Measurements from ENCODE around the gene C16orf54. TPM values are rescaled to one million over a fixed set of nuclear protein-coding genes. Genes with fewer than 3 reads are reported as not detected.
"Not testable (repeated sequence)": the region's sequence is repeated elsewhere in the genome, so short reads cannot be mapped to it uniquely, and the experiment has no call there.

The C16orf54 gene, protein sequence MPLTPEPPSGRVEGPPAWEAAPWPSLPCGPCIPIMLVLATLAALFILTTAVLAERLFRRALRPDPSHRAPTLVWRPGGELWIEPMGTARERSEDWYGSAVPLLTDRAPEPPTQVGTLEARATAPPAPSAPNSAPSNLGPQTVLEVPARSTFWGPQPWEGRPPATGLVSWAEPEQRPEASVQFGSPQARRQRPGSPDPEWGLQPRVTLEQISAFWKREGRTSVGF
- total RNA-seq, result 1 to 10 TPM in 2 of 4 donors, under 1 TPM in 2; 0.82 to 2.5 (median 1.0) TPM
- polyA plus RNA-seq, result 10 to 100 TPM in 1 of 3 donors, under 1 TPM in 1, not detected in 1; 0.46 to 10.1 TPM

DNA sequence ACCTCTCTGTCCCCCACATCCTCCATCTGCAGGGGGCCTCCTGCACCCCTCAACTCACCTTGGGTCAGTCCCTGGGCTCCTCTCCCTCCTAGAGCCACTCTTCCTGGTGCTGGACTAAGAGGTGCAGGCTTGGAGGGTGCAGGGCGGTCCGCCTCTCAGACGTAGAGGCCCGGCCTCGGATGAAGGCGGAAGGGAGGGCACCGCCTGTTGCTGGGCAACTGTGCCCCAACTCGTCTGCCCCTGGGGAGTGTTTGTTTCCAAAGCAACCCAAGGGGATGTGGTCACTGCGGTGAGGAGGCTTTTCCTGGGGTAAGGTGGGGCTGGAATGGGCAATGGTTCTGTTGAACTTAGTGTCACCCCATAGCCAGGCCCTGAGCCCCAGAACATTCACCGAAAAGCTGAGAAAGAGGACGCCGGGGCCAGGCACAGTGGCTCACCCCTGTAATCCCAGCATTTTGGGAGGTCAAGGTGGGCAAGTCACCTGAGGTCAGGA lies at the start of gene C16orf54:
Gene C16orf54, minus strand, starts transcription at position 138 of the 493 bp plus-strand sequence. CDS start 1,039 bp downstream, outside the sequence.
- Histone ChIP-seq H3K27ac (peak within 1 kb of the TSS in 1 of 4 donors; percentile 14), H3K9me3 (no peaks in the 10 kb centered on the region), H3K36me3 (no peaks in the 10 kb centered on the region), H3K4me1 (no peaks in the 10 kb centered on the region), H3K27me3 (peaks cover 0 to 5% (median 0%) of the 10 kb centered on the region in 3 donors), H3K4me3 (peak within 1 kb of the TSS in 2 of 4 donors; percentile 28 to 40)
- intact Hi-C loops (cut with DNase I), result no loop called here
- TF ChIP-seq, protein P1, sequence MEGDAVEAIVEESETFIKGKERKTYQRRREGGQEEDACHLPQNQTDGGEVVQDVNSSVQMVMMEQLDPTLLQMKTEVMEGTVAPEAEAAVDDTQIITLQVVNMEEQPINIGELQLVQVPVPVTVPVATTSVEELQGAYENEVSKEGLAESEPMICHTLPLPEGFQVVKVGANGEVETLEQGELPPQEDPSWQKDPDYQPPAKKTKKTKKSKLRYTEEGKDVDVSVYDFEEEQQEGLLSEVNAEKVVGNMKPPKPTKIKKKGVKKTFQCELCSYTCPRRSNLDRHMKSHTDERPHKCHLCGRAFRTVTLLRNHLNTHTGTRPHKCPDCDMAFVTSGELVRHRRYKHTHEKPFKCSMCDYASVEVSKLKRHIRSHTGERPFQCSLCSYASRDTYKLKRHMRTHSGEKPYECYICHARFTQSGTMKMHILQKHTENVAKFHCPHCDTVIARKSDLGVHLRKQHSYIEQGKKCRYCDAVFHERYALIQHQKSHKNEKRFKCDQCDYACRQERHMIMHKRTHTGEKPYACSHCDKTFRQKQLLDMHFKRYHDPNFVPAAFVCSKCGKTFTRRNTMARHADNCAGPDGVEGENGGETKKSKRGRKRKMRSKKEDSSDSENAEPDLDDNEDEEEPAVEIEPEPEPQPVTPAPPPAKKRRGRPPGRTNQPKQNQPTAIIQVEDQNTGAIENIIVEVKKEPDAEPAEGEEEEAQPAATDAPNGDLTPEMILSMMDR (IDR thresholded peaks at IDR 0.05), result no peak
- TF ChIP-seq POLR2A (IDR thresholded peaks at IDR 0.05) (no peak), EP300 (IDR thresholded peaks at IDR 0.05) (no peak), POLR2AphosphoS5 (IDR thresholded peaks at IDR 0.05) (no peak)
- WGBS, 2 donors, result 50 to 88% methylated on average over 12 of the region's 12 CpGs
- DNase-seq, result peak; percentile 76

DNA sequence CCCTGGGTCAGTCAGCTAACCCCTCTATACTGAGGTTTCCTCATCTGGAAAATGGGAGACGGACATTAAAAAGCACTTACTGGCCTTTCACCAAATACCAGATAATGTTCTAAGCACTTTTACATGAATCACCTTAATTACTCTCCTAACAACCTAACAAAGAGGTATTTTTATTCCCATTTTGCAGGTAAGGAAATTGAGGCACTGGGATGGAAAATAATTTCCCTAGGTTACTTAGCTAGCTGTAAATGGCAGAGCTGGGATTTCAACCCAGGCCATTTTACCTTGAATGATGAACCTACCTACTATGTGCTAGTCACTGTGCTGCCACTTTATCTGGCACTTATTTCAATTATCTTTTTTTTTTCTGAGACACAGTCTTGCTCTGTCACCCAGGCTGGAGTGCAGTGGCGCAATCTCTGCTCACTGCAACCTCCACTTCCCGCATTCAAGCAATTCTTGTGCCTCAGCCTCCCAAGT lies 48.5 kb upstream of the C16orf54 start:
- H3K27ac ChIP-seq, result no peak overlapping the region
- H3K27me3 ChIP-seq, result no peaks in the 10 kb centered on the region
- intact Hi-C loops (cut with DNase I), result no loop called here
- H3K36me3 ChIP-seq, result peaks cover 0 to 28% (median 5%) of the 10 kb centered on the region in 4 donors
- WGBS, 2 donors, result 96 to 97% methylated on average over 3 of the region's 3 CpGs
- no peaks in the 10 kb centered on the region for H3K9me3 ChIP-seq
- H3K4me3 ChIP-seq, result no peak overlapping the region
- peaks cover 0 to 21% (median 16%) of the 10 kb centered on the region in 4 donors for H3K4me1 ChIP-seq
- DNase-seq, result no peak
- no peak for TF ChIP-seq POLR2AphosphoS5 (IDR thresholded peaks at IDR 0.05)
- TF ChIP-seq, protein P1 (IDR thresholded peaks at IDR 0.05), result no peak
- TF ChIP-seq POLR2A (IDR thresholded peaks at IDR 0.05), result no peak
- no peak for TF ChIP-seq EP300 (IDR thresholded peaks at IDR 0.05)

DNA sequence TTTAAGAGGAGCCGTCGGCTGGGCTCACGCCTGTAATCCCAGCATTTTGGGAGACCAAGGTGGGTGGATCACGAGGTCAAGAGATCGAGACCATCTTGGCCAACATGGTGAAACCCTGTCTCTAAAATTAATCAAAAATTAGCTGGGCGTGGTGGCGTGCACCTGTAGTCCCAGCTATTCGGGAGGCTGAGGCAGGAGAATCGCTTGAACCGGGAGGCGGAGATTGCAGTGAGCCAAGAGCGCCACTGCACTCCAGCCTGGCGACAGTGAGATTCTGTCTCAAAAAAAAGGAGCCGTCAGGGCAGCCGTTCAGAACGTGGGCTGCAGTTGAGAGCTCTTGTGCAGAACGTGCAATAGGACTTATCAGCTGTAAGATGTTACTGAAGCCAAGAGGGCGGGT lies 47.4 kb upstream of the C16orf54 start:
- H3K27me3 ChIP-seq; H3K4me3 ChIP-seq; H3K27ac ChIP-seq; DNase-seq; intact Hi-C loops (cut with DNase I); H3K9me3 ChIP-seq: not testable (repeated sequence)
- Histone ChIP-seq H3K36me3 (peaks cover 0 to 17% (median 0%) of the 10 kb centered on the region in 4 donors), H3K4me1 (peaks cover 0 to 21% (median 16%) of the 10 kb centered on the region in 4 donors)
- WGBS, 2 donors, result 93 to 95% methylated on average over 18 of the region's 18 CpGs

DNA sequence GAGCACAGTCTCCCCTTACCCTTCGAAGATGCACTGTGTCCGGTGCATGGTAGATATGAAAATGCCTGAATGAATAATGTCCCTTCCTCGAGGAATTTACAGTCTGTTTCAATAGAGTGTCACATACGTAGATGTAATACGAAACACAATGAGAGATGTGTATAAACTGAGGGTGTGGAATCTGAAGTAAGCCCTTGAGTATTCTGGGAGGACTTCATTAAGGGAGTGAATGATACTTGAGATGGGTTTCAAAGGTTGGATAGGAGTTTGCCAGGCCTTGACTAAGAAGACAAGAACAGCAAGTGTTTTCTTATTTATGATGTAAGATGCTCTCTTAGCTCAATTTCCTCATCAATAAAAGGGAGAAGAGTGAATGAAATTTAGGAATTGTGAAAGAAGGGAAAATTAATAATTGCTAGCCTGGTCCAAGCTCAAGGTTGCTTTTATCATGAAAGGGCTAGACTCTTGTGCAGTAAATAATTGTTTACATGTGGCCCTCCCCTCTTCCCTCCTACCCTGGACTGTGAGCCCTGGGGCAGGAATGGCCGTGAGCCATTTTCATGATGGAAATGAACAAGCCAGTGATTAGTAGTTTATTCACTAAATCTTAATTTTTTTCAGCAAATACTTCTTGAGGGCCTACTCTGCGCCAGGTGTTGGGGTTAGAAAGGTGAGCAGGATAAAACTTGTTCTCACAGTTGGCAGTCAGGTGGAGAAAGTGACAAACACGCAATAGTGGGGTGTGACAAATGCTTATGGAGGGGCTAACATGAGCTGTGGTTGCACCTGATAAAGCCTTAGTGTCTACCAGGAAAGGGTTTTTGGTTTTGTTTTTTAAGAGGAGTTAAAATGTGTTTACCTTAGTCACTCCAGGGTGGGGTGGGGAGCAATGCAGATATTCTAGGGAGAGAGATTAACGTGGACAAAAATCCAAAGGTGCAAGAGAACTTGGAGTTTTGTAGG lies 46.3 kb upstream of the C16orf54 start:
- Histone ChIP-seq H3K27ac (no peak overlapping the region), H3K9me3 (no peaks in the 10 kb centered on the region), H3K4me3 (no peak overlapping the region), H3K27me3 (no peaks in the 10 kb centered on the region), H3K36me3 (peaks cover 0 to 6% (median 0%) of the 10 kb centered on the region in 4 donors), H3K4me1 (peaks cover 0 to 21% (median 16%) of the 10 kb centered on the region in 4 donors)
- DNase-seq, result no peak
- TF ChIP-seq POLR2A (IDR thresholded peaks at IDR 0.05) (no peak), POLR2AphosphoS5 (IDR thresholded peaks at IDR 0.05) (no peak), EP300 (IDR thresholded peaks at IDR 0.05) (no peak)
- WGBS, 2 donors, result 60 to 66% methylated on average over 9 of the region's 9 CpGs
- intact Hi-C loops (cut with DNase I), result no loop called here

DNA sequence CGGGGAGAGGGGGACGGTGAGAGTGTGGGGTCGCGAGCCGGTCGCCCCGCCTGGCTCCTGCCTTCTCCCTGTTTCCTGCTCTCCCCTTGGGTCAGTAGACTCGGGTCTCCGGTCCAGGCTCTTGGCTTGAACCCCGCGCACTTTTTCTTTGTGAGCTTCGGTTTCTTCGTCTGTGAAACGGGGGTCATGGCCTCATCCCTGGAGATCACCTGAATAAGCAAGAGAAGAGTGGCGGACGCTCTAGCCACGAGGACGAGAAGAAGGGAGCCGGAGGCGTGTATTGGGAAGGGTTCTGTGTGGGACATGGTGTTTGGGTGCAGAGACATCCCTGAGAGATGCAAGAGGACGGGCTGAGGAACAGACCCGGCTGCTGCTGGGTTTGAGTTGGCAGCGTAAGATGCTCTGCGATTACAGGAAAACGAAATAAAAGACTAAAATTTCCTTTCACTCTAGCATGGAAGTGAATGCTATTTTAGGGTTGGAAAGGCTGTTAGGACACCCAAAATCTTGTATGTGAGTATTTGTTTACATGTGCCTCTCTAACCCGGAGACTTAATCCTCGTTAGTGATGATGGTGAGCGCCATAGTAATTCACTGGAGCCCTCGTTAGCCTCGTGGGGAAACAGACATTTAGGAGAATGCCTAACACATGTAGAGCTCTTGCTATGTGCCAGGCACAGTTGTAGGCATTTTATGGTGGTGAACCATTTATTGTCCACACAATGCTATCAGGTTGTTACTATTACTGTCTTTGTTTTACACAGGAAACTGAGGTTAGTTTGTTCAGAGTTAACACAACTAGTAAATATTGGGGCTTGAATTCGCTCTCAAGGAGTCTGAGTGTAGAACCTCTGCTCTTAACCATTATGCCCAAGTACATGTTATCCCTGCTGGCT lies 45.4 kb upstream of the C16orf54 start:
- DNase-seq, result no peak
- H3K36me3 ChIP-seq, result no peaks in the 10 kb centered on the region
- TF ChIP-seq EP300 (IDR thresholded peaks at IDR 0.05) (no peak), POLR2AphosphoS5 (IDR thresholded peaks at IDR 0.05) (no peak), POLR2A (IDR thresholded peaks at IDR 0.05) (no peak)
- TF ChIP-seq, protein P1 (IDR thresholded peaks at IDR 0.05), result no peak
- H3K27ac ChIP-seq, result peak overlapping the region; percentile 83 to 94 (median 88)
- H3K4me1 ChIP-seq, result peaks cover 0 to 21% (median 16%) of the 10 kb centered on the region in 4 donors
- H3K9me3 ChIP-seq, result no peaks in the 10 kb centered on the region
- H3K27me3 ChIP-seq, result no peaks in the 10 kb centered on the region
- H3K4me3 ChIP-seq, result peak overlapping the region; percentile 71 to 99 (median 76)
- WGBS, 2 donors, result 2% methylated on average over 31 of the region's 31 CpGs
- intact Hi-C loops (cut with DNase I), result loop anchor here (1.0 kb wide), 1 partner anchor 14 kb away; no protein-coding TSS in a partner anchor

Data from sigmoid colon (tissue), 7 donors.